Thyroid gland (tissue), 4 donors: ENCODE data around the gene CDH23. TPM values are rescaled to one million over a fixed set of nuclear protein-coding genes. Genes with fewer than 3 reads are reported as not detected.

Experiments
- DNase-seq, 2 donors: peaks; one replicate each; pipeline ENCODE4 v3.0.0-alpha.2; 2019
- H3K27ac ChIP-seq, 3 donors: fragments of 200-600 bp; sonication (generic); 1 replicate in 2 of 3; 2 replicates in 1 of 3; pipeline ENCODE4 v1.5.1; 2016 to 2019; ENCODE audit warnings: mild to moderate bottlenecking in 1 of 3, moderate library complexity in 1 of 3
- H3K27me3 ChIP-seq: fragments of 200-600 bp; sonication (generic); one replicate; pipeline ENCODE4 v1.5.1; 2019
- H3K36me3 ChIP-seq, 2 donors: fragments of 200-600 bp; sonication (generic); one replicate each; pipeline ENCODE4 v1.5.1; 2016 to 2019
- H3K4me1 ChIP-seq, 2 donors: fragments of 200-600 bp; sonication (generic); one replicate each; pipeline ENCODE4 v1.5.1; 2017 to 2019
- H3K4me3 ChIP-seq, 3 donors: fragments of 200-600 bp; sonication (generic); replicated peaks in 1 of 3; 1 replicate in 2 of 3; 2 replicates in 1 of 3; pipeline ENCODE4 v1.5.1; 2016; ENCODE audit warnings: mild to moderate bottlenecking in 1 of 3
- H3K9me3 ChIP-seq: fragments of 200-600 bp; sonication (generic); one replicate; pipeline ENCODE4 v1.5.1; 2017
- CTCF ChIP-seq, 6 experiments: fragments of 200-600 bp in 3 of 6; fragments of 450-650 bp in 3 of 6; sonication (generic) in 3 of 6; IDR thresholded peaks; one replicate each; pipeline ENCODE4 v1.5.1; 2016 to 2019; ENCODE audit warnings: antibody characterized with exemption in 6 of 6, mild to moderate bottlenecking in 2 of 6, inconsistent platforms in 1 of 6, moderate library complexity in 1 of 6
- POLR2A ChIP-seq, 2 donors: fragments of 450-650 bp; IDR thresholded peaks; one replicate each; pipeline ENCODE4 v1.6.1; 2017; ENCODE audit warnings: antibody characterized with exemption in 2 of 2, mild to moderate bottlenecking in 2 of 2, moderate library complexity in 1 of 2
- whole genome bisulfite sequencing, 2 donors: methylation state at CpG; one replicate each; pipeline ENCODE4 v1.1.5; 2017; 5-methylcytosine and 5-hydroxymethylcytosine counted together
- intact Hi-C: fragments of 100-400 bp; cut with DNase I; formaldehyde crosslinking; loops from one replicate; pipeline ENCODE4 v1.15.1; 2023
- total RNA-seq, 4 donors: library from RNA; depleted of rRNA; stranded (reverse); fragments of >200 nt; gene quantifications; one replicate each; pipeline ENCODE4 v1.2.3, GENCODE V29; 2016

Gene CDH23
- total RNA-seq, 4 donors from 2014 or later: 3.0 to 4.2 (median 3.9) TPM

DNA sequence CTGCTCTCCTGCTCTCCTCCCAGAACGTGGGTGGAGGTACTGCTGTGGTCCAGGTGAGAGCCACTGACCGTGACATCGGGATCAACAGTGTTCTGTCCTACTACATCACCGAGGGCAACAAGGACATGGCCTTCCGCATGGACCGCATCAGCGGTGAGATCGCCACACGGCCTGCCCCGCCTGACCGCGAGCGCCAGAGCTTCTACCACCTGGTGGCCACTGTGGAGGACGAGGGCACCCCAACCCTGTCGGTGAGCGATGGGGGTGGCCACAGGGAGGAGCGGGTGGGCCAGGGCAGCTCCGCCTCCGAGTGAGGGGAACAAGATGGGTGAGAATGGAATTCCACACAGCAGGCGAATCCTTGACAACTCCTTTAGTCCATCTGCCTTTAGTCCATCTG lies 345.0 kb downstream of the CDH23 start:
- Histone ChIP-seq H3K36me3 (no peaks in the 10 kb centered on the region), H3K4me1 (peaks cover 13 to 26% of the 10 kb centered on the region in 2 donors), H3K27ac (no peak overlapping the region), H3K9me3 (no peaks in the 10 kb centered on the region), H3K27me3 (no peaks in the 10 kb centered on the region), H3K4me3 (no peak overlapping the region)
- TF ChIP-seq POLR2A (IDR thresholded peaks at IDR 0.05): no peak
- no peak for TF ChIP-seq CTCF (IDR thresholded peaks at IDR 0.05)
- intact Hi-C loops: no loop called here
- no peak for DNase-seq
- 93 to 96% methylated on average over 19 to 20 of the region's 20 CpGs for WGBS, 2 donors

- H3K4me1 ChIP-seq: peaks cover 11 to 26% of the 10 kb centered on the region in 2 donors
These were observed 345.8 kb downstream of the CDH23 start for GRCh38 chr10:71742301-71743088.

DNA sequence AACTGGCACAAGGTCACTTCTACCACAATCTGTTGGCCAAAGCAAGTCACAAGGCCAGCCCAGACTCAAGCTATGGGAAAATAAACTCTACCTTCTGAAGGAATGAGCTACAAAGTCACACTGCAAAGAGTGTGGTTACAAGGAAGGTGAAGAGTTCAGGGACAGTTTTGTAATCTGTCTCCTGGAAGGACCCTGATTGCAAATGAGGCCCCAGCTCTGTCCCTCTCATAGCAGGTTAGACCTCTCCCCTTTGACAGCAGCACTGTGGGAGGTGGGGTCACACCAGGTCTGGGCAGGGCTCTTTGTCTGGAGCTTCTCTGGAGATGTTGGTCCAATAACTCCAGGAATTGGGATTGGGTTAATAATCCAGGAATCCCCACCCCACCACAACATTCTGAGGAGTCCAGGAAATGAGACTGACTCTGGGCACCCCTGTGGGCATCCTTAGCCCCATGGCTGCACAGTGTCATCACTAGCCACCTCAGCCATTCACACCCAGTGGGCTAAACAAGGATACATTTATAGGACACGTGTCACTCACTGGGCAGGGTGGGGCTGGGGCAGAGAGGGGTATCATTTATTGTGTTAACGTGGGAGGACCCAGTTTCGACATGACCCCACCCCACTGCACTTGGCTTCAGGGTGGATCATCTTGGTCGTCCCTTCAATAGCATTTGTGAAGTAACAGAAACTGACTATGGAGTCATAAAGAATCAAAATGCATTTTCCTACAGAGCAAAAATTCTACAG lies 346.5 kb downstream of the CDH23 start:
- Histone ChIP-seq H3K27ac (no peak overlapping the region), H3K27me3 (no peaks in the 10 kb centered on the region), H3K4me3 (no peak overlapping the region), H3K9me3 (no peaks in the 10 kb centered on the region), H3K4me1 (peaks cover 11 to 34% of the 10 kb centered on the region in 2 donors), H3K36me3 (no peaks in the 10 kb centered on the region)
- TF ChIP-seq CTCF (IDR thresholded peaks at IDR 0.05) (no peak), POLR2A (IDR thresholded peaks at IDR 0.05) (no peak)
- intact Hi-C loops: no loop called here
- no peak for DNase-seq
- WGBS, 2 donors: 92 to 100% methylated on average over 4 of the region's 4 CpGs

More at GRCh38 chr10:71742301-71743088, 345.8 kb downstream of the CDH23 start:
- Histone ChIP-seq H3K9me3 (no peaks in the 10 kb centered on the region), H3K27me3 (no peaks in the 10 kb centered on the region), H3K27ac (no peak overlapping the region), H3K4me3 (no peak overlapping the region), H3K36me3 (no peaks in the 10 kb centered on the region)
- DNase-seq: no peak
- intact Hi-C loops: no loop called here
- no peak for TF ChIP-seq POLR2A (IDR thresholded peaks at IDR 0.05)
- no peak for TF ChIP-seq CTCF (IDR thresholded peaks at IDR 0.05)
- 92 to 94% methylated on average over 10 of the region's 10 CpGs for WGBS, 2 donors

- H3K27ac ChIP-seq: no peak overlapping the region
- H3K9me3 ChIP-seq: no peaks in the 10 kb centered on the region
- H3K4me3 ChIP-seq: no peak overlapping the region
- intact Hi-C loops: no loop called here
- WGBS, 2 donors: 80 to 87% methylated on average over 1 of the region's 1 CpG
- TF ChIP-seq POLR2A (IDR thresholded peaks at IDR 0.05) (no peak), CTCF (IDR thresholded peaks at IDR 0.05) (no peak)
- no peak for DNase-seq
- no peaks in the 10 kb centered on the region for H3K27me3 ChIP-seq
- peaks cover 11 to 38% of the 10 kb centered on the region in 2 donors for H3K4me1 ChIP-seq
- no peaks in the 10 kb centered on the region for H3K36me3 ChIP-seq
These were observed 347.1 kb downstream of the CDH23 start for GRCh38 chr10:71743866-71744265.
